Measurements from ENCODE around the gene ABCB10. TPM values are rescaled to one million over a fixed set of nuclear protein-coding genes. Genes with fewer than 3 reads are reported as not detected.
"Not testable (repeated sequence)": the region's sequence is repeated elsewhere in the genome, so short reads cannot be mapped to it uniquely, and the experiment has no call there.

ABCB10 gene
- total RNA-seq, 1 donor from 2014 or later, result 16.4 TPM

DNA sequence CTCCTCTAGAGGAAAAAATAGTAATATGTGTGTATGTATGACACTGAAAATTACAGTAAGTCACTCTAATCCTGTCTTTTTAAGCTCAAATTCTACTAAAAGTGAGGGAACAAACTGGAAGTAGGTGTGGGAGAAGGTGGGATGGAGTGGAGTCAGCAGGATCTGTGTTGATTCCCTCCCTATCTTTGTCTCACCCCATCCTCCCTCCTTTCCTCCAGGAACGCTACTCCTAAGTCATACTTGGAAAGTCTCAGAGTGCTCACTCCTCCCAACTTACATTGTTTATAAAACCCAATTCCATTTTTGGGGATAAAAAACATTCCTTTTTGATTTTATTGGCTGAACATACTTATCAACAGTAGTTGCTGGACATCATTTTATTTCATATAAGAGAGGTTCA is 35.5 kb downstream of the ABCB10 start:
- no peaks in the 10 kb centered on the region for H3K9me3 Mint-ChIP-seq
- no peaks in the 10 kb centered on the region for H3K27me3 Mint-ChIP-seq (ENCODE audit: low read depth)
- no peak overlapping the region for H3K4me3 Mint-ChIP-seq
- H3K4me1 Mint-ChIP-seq, result no peaks in the 10 kb centered on the region
- peaks cover 21% of the 10 kb centered on the region for H3K36me3 Mint-ChIP-seq
- TF ChIP-seq, protein P1, sequence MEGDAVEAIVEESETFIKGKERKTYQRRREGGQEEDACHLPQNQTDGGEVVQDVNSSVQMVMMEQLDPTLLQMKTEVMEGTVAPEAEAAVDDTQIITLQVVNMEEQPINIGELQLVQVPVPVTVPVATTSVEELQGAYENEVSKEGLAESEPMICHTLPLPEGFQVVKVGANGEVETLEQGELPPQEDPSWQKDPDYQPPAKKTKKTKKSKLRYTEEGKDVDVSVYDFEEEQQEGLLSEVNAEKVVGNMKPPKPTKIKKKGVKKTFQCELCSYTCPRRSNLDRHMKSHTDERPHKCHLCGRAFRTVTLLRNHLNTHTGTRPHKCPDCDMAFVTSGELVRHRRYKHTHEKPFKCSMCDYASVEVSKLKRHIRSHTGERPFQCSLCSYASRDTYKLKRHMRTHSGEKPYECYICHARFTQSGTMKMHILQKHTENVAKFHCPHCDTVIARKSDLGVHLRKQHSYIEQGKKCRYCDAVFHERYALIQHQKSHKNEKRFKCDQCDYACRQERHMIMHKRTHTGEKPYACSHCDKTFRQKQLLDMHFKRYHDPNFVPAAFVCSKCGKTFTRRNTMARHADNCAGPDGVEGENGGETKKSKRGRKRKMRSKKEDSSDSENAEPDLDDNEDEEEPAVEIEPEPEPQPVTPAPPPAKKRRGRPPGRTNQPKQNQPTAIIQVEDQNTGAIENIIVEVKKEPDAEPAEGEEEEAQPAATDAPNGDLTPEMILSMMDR (IDR thresholded peaks at IDR 0.05; ENCODE audit: unreplicated experiment), result no peak
- H3K27ac Mint-ChIP-seq, result no peak overlapping the region
- no peak for DNase-seq (ENCODE audit: low spot score in 2 of 2, unreplicated experiment in 2 of 2)

GRCh38 chr1:229514578-229515275 is 43.8 kb downstream of the ABCB10 start:
- H3K4me1 Mint-ChIP-seq, result no peaks in the 10 kb centered on the region

DNA sequence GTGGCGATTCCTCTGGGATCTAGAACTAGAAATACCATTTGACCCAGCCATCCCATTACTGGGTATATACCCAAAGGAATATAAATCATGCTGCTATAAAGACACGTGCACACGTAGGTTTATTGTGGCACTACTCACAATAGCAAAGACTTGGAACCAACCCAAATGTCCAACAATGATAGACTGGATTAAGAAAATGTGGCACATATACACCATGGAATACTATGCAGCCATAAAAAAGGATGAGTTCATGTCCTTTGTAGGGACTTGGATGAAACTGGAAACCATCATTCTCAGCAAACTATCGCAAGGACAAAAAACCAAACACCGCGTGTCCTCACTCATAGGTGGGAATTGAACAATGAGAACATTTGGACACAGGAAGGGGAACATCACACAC is 46.9 kb downstream of the ABCB10 start:
- H3K4me3 Mint-ChIP-seq; H3K9me3 Mint-ChIP-seq; H3K27me3 Mint-ChIP-seq (ENCODE audit: low read depth); H3K36me3 Mint-ChIP-seq; DNase-seq (ENCODE audit: low spot score in 2 of 2, unreplicated experiment in 2 of 2); H3K27ac Mint-ChIP-seq: not testable (repeated sequence)
- H3K4me1 Mint-ChIP-seq, result peaks cover 12% of the 10 kb centered on the region

More at GRCh38 chr1:229514578-229515275, 43.8 kb downstream of the ABCB10 start:
- peak in 1 of 2 experiments; percentile 53 for DNase-seq (ENCODE audit: low spot score in 2 of 2, unreplicated experiment in 2 of 2)
- Mint-ChIP-seq H3K27me3 (ENCODE audit: low read depth) (no peaks in the 10 kb centered on the region), H3K27ac (peak overlapping the region; percentile 30), H3K36me3 (peaks cover 4% of the 10 kb centered on the region), H3K4me3 (no peak overlapping the region), H3K9me3 (no peaks in the 10 kb centered on the region)
- TF ChIP-seq, protein P1 (IDR thresholded peaks at IDR 0.05; ENCODE audit: unreplicated experiment), result peak; percentile 61

GRCh38 chr1:229511201-229511600 is 47.3 kb downstream of the ABCB10 start:
- H3K4me1 Mint-ChIP-seq, result peaks cover 12% of the 10 kb centered on the region
- not testable (repeated sequence) for DNase-seq (ENCODE audit: low spot score in 2 of 2, unreplicated experiment in 2 of 2); H3K27me3 Mint-ChIP-seq (ENCODE audit: low read depth); H3K4me3 Mint-ChIP-seq; H3K27ac Mint-ChIP-seq; H3K36me3 Mint-ChIP-seq; H3K9me3 Mint-ChIP-seq

DNA sequence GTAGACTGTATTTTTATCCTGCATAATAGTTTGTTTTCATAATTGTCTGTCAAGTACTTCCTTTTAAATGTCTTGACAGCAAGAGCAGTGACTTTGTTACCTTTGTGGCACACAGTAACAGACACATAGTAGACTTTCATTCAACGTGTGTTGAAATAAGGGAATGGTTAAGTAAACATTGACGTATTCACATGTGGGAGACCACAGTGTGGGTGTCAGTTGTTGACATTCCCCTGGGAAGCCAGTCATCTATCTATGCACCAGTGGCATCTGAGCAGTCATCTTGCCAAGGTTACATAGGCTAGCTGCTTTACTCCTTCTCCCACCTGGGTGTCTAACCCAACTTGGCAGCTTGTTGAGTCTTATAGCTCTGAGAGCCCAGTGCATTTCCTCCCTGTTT is 48.9 kb downstream of the ABCB10 start:
- no peaks in the 10 kb centered on the region for H3K36me3 Mint-ChIP-seq
- peak overlapping the region; percentile 85 for H3K4me3 Mint-ChIP-seq
- TF ChIP-seq, protein P1 (IDR thresholded peaks at IDR 0.05; ENCODE audit: unreplicated experiment), result no peak
- H3K4me1 Mint-ChIP-seq, result peaks cover 12% of the 10 kb centered on the region
- DNase-seq (ENCODE audit: low spot score in 2 of 2, unreplicated experiment in 2 of 2), result no peak
- H3K9me3 Mint-ChIP-seq, result no peaks in the 10 kb centered on the region
- peak overlapping the region; percentile 100 for H3K27ac Mint-ChIP-seq
- no peaks in the 10 kb centered on the region for H3K27me3 Mint-ChIP-seq (ENCODE audit: low read depth)

- DNase-seq (ENCODE audit: low spot score in 2 of 2, unreplicated experiment in 2 of 2), result no peak
- H3K4me3 Mint-ChIP-seq, result peak overlapping the region; percentile 85
- peaks cover 12% of the 10 kb centered on the region for H3K4me1 Mint-ChIP-seq
- TF ChIP-seq, protein P1 (IDR thresholded peaks at IDR 0.05; ENCODE audit: unreplicated experiment), result no peak
- H3K27ac Mint-ChIP-seq, result peak overlapping the region; percentile 100
- no peaks in the 10 kb centered on the region for H3K27me3 Mint-ChIP-seq (ENCODE audit: low read depth)
- no peaks in the 10 kb centered on the region for H3K36me3 Mint-ChIP-seq
- H3K9me3 Mint-ChIP-seq, result no peaks in the 10 kb centered on the region
Measured at GRCh38 chr1:229508823-229509337, 49.6 kb downstream of the ABCB10 start.

All from mesothelial cell of epicardium (in vitro differentiated cells).